HCT116 (cell line): ENCODE measurements around the gene IQGAP2.
"Not testable (repeated sequence)": the region's sequence is repeated elsewhere in the genome, so short reads cannot be mapped to it uniquely, and the experiment has no call there.

Experiments used
- CEBPB ChIP-seq: IDR thresholded peaks from 2 replicates; pipeline ENCODE4 v1.6.1; 2012; ENCODE audit warnings: low read depth
- CTCF ChIP-seq, 3 experiments: fragments of 200-600 bp in 1 of 3; sonication (generic) in 1 of 3; IDR thresholded peaks in 2 of 3; conservative IDR thresholded peaks in 1 of 3; 2 replicates each; pipeline ENCODE4 v1.5.1; 2012 to 2017; ENCODE audit warnings: low read depth in 2 of 3, low read length in 2 of 3, antibody characterized with exemption in 1 of 3, borderline replicate concordance in 1 of 3, control low read depth in 1 of 3, mild to moderate bottlenecking in 1 of 3, mixed read lengths in 1 of 3, mixed run types in 1 of 3, moderate library complexity in 1 of 3; ENCODE audit not compliant: insufficient read depth in 1 of 3
- ELF1 ChIP-seq: IDR thresholded peaks from 2 replicates; pipeline ENCODE4 v1.6.1; 2012; ENCODE audit warnings: low read depth, borderline replicate concordance
- EZH2 ChIP-seq: fragments of 200-600 bp; sonication (generic); IDR thresholded peaks from 2 replicates; pipeline ENCODE4 v1.6.1; 2017; ENCODE audit warnings: antibody characterized with exemption, mixed run types
- POLR2A ChIP-seq: IDR thresholded peaks from 2 replicates; pipeline ENCODE4 v1.7.0; 2011; ENCODE audit warnings: borderline replicate concordance; ENCODE audit not compliant: insufficient read depth, insufficient read length; ENCODE audit errors: extremely low read depth
- RAD21 ChIP-seq: IDR thresholded peaks from 2 replicates; pipeline ENCODE4 v1.6.1; 2012; ENCODE audit warnings: low read depth, mild to moderate bottlenecking
- REST ChIP-seq: IDR thresholded peaks from 2 replicates; pipeline ENCODE4 v1.6.1; 2012; ENCODE audit warnings: low read depth

GRCh38 chr5:76428550-76428949 lies 25.5 kb downstream of the IQGAP2 start:
- TF ChIP-seq EZH2; CTCF (IDR thresholded peaks at IDR 0.05 in 2 of 3, conservative IDR thresholded peaks at IDR 0.05 in 1 of 3; ENCODE audit: borderline replicate concordance in 1 of 3, insufficient read depth in 1 of 3, low read depth in 2 of 3, low read length in 2 of 3); RAD21; ELF1; POLR2A; CEBPB; REST: not testable (repeated sequence)
